GM23248 (cell line): Measurements from ENCODE around the gene NKAIN2.

Source experiments
- EZH2 ChIP-seq: fragments of 200-600 bp; sonication (generic); IDR thresholded peaks from 2 replicates; pipeline ENCODE4 v1.6.1; 2018; ENCODE audit warnings: antibody characterized with exemption, mild to moderate bottlenecking; ENCODE audit not compliant: insufficient read depth, poor library complexity, severe bottlenecking
- EZH2phosphoT487 ChIP-seq: fragments of 200-600 bp; sonication (generic); IDR thresholded peaks from 2 replicates; pipeline ENCODE4 v1.6.1; 2018; ENCODE audit warnings: antibody characterized with exemption, moderate library complexity, mild to moderate bottlenecking, low read depth; ENCODE audit not compliant: insufficient read depth

DNA sequence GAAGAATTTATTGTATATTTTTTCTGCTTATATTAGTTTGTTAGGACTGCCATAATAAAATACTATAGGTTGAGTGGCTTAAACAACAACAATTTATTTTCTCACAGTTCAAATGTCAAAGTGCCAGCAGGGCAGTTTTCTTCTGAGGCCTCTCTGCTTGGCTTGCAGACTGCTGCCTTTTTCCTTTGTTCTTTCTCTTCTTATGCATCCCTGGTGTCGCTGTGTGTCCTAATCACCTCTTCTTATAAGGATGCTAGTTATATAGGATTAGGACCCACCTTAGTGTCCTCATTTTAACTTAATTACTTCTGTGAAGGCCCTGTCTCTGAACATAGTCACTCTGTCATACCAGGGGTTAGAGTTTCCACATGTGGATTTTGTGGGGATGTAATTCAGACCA, 354.4 kb downstream of the NKAIN2 start:
- TF ChIP-seq EZH2 (no peak), EZH2phosphoT487 (no peak)
